ENCODE data around the gene DDX41.

The DDX41 gene

DNA sequence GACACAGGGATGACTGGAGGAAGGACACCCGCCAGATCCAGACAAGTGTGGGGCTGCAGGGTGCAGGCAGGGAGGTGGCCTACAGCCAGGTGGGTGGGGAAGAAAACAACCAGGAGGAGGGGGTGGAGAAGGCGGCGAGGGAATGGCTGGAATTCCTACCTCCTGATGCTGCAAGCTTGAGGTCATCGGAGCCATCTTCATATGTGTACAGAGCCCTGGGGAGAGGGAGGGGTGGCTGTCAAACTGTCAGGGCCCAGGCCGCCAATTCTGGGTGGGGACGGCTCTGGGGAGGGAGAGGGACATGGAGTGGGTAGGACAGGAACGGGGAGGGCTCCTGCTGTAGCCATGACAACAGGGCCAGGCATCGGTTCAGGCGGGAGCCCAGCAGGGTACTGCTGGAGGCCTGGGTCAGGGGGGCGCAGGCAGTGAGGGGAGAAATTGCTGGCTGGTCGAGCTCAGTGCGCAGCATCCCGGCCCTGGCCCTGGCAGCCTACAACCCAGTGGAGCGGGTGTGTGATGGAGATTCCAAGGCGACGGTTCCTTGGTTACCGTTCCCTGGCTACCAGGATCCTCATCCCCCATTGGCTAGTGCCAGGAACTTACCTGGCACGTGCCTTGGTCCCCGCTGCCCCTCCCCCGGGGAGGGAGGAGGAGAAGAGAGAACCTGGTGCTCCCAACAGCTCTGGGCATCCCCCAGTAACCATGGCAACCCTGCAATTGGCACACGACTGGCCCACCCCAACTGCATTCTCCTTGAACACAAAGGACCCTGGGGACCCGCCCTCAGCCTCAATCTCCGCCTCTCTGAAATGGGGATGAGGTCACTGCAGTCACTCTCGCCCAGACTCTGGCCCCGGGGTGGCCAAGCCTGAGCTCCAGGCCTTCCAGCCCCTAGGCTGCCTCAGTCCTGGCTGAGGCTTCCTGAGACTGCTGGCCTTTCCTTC is 47.8 kb downstream of the DDX41 start:
- DNase-seq (ENCODE audit: low read depth, low spot score), result peak; percentile 92

DNA sequence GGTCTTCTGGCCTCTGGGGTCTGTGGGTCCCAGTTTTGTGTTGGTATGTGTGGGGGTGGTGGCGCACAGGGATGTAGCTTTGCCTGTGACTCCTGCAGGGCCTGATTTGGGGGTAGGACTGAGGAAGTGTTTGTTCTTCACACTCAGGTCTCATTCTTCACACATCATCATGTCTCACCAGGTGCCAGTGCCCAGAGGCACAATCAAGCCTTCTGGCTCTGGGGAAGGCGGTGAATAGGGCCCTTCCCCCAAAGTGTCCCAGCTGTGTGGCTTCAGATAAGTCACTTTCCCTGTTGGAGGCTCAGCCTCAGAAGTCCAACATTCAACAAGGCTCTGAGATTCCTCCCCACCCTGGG is 48.5 kb downstream of the DDX41 start:
- DNase-seq (ENCODE audit: low read depth, low spot score), result peak; percentile 79

DNA sequence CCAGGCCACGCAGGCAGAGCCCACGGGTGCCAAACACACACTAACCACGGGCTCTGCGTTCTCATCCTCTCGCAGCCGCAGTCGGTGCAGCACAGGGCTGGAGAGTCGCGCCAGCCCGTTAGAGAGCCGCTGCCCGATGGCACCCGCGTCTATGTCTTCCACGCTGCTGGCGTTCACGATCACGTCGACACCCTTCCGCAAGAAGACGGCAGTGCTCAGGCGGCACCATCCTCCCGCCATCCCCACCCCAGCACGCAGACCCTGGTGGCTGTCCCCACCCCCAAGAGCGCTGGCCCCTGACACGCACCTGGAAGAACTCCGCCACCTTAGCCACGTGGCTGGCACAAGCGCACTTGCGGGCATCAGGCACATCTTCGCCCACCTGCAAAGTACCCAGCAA is 49.3 kb downstream of the DDX41 start:
- DNase-seq (ENCODE audit: low read depth, low spot score), result no peak

DNA sequence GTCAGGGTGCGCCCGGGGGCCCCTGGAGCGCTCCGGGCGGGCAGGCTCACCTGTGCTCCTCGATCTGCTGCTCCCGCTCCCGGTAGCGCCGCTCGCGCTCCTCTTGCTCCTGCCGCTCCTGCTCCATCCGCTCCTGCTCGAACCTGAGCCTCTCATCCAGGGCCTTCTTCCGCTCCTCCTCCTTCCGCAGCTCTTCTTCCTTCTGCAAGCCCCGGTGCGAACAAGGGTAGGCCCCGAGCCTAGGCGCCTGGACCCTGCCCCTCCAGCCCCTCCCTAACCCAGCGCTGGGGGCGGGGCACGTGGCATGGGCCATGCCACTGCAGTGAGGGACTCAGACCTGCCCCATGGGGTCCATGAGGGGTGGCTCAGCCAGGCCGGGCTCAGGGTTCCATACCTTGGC is 49.9 kb downstream of the DDX41 start:
- no peak for DNase-seq (ENCODE audit: low read depth, low spot score)

DNA sequence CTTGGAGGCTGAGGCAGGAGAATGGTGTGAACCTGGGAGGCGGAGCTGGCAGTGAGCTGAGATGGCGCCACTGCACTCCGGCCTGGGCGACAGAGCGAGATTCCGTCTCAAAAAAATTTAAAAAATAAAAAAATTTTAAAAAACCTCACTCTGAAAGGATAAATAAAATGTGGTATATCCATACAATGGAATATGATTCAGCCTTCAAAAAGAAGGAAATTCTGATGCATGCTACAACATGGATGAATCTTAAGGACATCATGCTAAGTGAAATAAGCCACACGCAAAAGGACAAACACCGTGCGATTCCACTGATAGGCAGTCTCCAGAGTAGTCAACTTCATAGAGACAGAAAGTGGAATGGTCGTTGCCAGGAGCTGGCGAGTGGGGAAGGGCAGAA is 51.7 kb downstream of the DDX41 start:
- no peak for DNase-seq (ENCODE audit: low read depth, low spot score)

DNA sequence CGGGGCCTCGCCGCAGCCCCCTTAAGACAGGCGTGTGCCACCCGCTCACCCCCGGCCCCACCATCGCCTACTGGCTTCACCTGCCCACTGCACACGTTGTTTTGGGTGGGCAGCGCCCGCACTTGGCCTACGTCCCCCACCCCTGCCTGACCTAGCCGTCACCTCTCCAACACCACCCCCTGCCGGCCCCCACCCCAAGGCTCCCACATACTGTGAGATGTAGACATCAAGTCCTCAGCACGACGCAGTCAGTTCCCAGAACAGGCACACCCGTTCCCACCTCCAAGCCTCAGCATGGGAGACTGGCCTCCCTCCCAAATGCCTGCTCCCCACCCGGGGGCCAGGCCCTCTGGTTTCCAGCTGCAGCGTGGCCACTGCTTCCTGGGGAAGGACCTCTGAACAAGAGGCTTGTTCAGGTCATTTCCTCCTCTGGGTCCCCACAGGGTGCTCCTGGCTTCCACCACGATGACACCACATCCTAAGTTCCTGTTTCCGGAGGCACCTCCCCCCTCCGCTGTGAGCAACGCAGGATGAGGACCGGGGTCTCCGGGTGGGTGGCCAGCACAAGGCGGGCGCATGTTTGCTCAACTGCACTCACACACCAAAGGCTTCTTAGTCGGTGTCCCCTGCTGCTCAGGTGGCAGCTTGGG is 54.6 kb downstream of the DDX41 start:
- no peak for DNase-seq (ENCODE audit: low read depth, low spot score)

Data from ELF-1 (cell line).